RWPE2 (cell line): ENCODE measurements around the gene AICDA.

ENCODE experiments used
- ATAC-seq: fragments of 200-7000 bp; cut with Tn5 transposase; 3 replicates; pipeline ENCODE4 v1.9.1; 2021; ENCODE audit warnings: low read depth
- DNase-seq: peaks from one replicate; pipeline ENCODE4 v3.0.0-alpha.2; 2020; ENCODE audit warnings: low spot score
- H3K27ac ChIP-seq: fragments of 450-650 bp; 2 replicates; pipeline ENCODE4 v1.5.1; 2017; ENCODE audit warnings: mild to moderate bottlenecking; ENCODE audit not compliant: poor library complexity, severe bottlenecking
- H3K27me3 ChIP-seq: fragments of 250-450 bp; sonication (Bioruptor Pico); 2 replicates; pipeline ENCODE4 v1.5.1; 2021; ENCODE audit warnings: mild to moderate bottlenecking, moderate library complexity; ENCODE audit not compliant: insufficient read depth, poor library complexity, severe bottlenecking
- H3K36me3 ChIP-seq: fragments of 250-450 bp; sonication (Bioruptor Pico); 2 replicates; pipeline ENCODE4 v1.5.1; 2020; ENCODE audit warnings: low read depth, mild to moderate bottlenecking, moderate library complexity
- H3K4me1 ChIP-seq: fragments of 250-450 bp; sonication (Bioruptor Pico); 2 replicates; pipeline ENCODE4 v1.5.1; 2021; ENCODE audit warnings: mild to moderate bottlenecking, moderate library complexity; ENCODE audit not compliant: insufficient read depth, poor library complexity, severe bottlenecking
- H3K4me3 ChIP-seq: fragments of 250-450 bp; sonication (Bioruptor Pico); 2 replicates; pipeline ENCODE4 v1.5.1; 2021; ENCODE audit warnings: mild to moderate bottlenecking, moderate library complexity; ENCODE audit not compliant: severe bottlenecking
- H3K9me3 ChIP-seq: fragments of 250-450 bp; sonication (Bioruptor Pico); 2 replicates; pipeline ENCODE4 v1.5.1; 2021; ENCODE audit warnings: mild to moderate bottlenecking, moderate library complexity; ENCODE audit not compliant: severe bottlenecking
- CTCF ChIP-seq: fragments of 450-650 bp; IDR thresholded peaks from one replicate; pipeline ENCODE4 v1.5.1; 2017; ENCODE audit warnings: mild to moderate bottlenecking, moderate library complexity; ENCODE audit not compliant: poor library complexity, severe bottlenecking

The AICDA gene

GRCh38 chr12:8648576-8649205 is 36.0 kb upstream of the AICDA start:
- Histone ChIP-seq H3K4me1 (no peaks in the 10 kb centered on the region), H3K36me3 (no peaks in the 10 kb centered on the region), H3K27ac (no peak overlapping the region), H3K4me3 (no peak overlapping the region), H3K9me3 (no peaks in the 10 kb centered on the region), H3K27me3 (no peaks in the 10 kb centered on the region)
- no peak for DNase-seq
- no peak for ATAC-seq
- TF ChIP-seq CTCF, result no peak

GRCh38 chr12:8647968-8648367 is 35.3 kb upstream of the AICDA start:
- no peaks in the 10 kb centered on the region for H3K27me3 ChIP-seq
- H3K9me3 ChIP-seq, result no peaks in the 10 kb centered on the region
- no peaks in the 10 kb centered on the region for H3K36me3 ChIP-seq
- no peak for ATAC-seq
- H3K4me3 ChIP-seq, result no peak overlapping the region
- no peak for TF ChIP-seq CTCF
- H3K27ac ChIP-seq, result no peak overlapping the region
- DNase-seq, result no peak
- H3K4me1 ChIP-seq, result no peaks in the 10 kb centered on the region

- H3K4me1 ChIP-seq, result no peaks in the 10 kb centered on the region
- no peaks in the 10 kb centered on the region for H3K9me3 ChIP-seq
- H3K27me3 ChIP-seq, result no peaks in the 10 kb centered on the region
- no peak for TF ChIP-seq CTCF
- no peak overlapping the region for H3K27ac ChIP-seq
- H3K4me3 ChIP-seq, result no peak overlapping the region
- DNase-seq (no peak), ATAC-seq (0 out of 3 replicates have a peak, but pooled peaks have one; percentile 19)
- H3K36me3 ChIP-seq, result no peaks in the 10 kb centered on the region
These were observed 31.9 kb upstream of the AICDA start for GRCh38 chr12:8644345-8645248.

GRCh38 chr12:8642775-8643174 is 30.1 kb upstream of the AICDA start:
- Histone ChIP-seq H3K4me1 (no peaks in the 10 kb centered on the region), H3K9me3 (no peaks in the 10 kb centered on the region), H3K27me3 (no peaks in the 10 kb centered on the region), H3K4me3 (no peak overlapping the region), H3K36me3 (no peaks in the 10 kb centered on the region), H3K27ac (no peak overlapping the region)
- ATAC-seq (no peak), DNase-seq (no peak)
- TF ChIP-seq CTCF, result no peak
